ENCODE results near the gene PRR20E.
"Not testable (repeated sequence)": the region's sequence is repeated elsewhere in the genome, so short reads cannot be mapped to it uniquely, and the experiment has no call there.

PRR20E gene

DNA sequence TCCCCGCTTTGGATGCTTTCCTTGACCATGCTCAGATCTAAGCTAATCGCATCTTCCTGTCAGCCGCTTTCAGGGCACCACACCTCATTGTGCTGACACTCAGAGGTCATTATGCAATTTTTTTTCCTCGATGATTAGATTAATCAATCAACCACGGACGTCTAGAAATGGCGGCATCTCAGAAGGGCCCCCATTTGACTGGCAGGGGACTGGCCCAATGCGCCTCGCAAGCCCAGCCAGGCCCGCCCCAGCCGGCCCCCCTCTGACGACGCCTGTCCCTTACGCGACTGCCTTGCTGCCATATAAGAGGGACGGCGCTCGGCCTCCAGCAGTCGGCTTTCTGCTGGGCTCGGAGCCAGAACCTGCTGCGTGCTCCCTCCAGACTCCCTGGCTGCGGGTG is 13.2 kb upstream of the PRR20E start, which contains the start of gene PRR20C:
Gene PRR20C (plus strand): TSS at position 301 of the 400 bp plus-strand sequence. CDS start 387 bp downstream, outside the sequence.
- not testable (repeated sequence) for H3K4me3 Mint-ChIP-seq; H3K9me3 Mint-ChIP-seq; H3K36me3 Mint-ChIP-seq (ENCODE audit: low read depth); H3K4me1 Mint-ChIP-seq; H3K27ac Mint-ChIP-seq; H3K27me3 Mint-ChIP-seq (ENCODE audit: low read depth)

DNA sequence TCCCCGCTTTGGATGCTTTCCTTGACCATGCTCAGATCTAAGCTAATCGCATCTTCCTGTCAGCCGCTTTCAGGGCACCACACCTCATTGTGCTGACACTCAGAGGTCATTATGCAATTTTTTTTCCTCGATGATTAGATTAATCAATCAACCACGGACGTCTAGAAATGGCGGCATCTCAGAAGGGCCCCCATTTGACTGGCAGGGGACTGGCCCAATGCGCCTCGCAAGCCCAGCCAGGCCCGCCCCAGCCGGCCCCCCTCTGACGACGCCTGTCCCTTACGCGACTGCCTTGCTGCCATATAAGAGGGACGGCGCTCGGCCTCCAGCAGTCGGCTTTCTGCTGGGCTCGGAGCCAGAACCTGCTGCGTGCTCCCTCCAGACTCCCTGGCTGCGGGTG is 6.7 kb upstream of the PRR20E start, which contains the start of gene PRR20D:
Gene PRR20D (plus strand): TSS at position 301 of the 400 bp plus-strand sequence. CDS start 387 bp downstream, outside the sequence.
- not testable (repeated sequence) for H3K36me3 Mint-ChIP-seq (ENCODE audit: low read depth); H3K4me3 Mint-ChIP-seq; H3K27ac Mint-ChIP-seq; H3K27me3 Mint-ChIP-seq (ENCODE audit: low read depth); H3K4me1 Mint-ChIP-seq; H3K9me3 Mint-ChIP-seq

DNA sequence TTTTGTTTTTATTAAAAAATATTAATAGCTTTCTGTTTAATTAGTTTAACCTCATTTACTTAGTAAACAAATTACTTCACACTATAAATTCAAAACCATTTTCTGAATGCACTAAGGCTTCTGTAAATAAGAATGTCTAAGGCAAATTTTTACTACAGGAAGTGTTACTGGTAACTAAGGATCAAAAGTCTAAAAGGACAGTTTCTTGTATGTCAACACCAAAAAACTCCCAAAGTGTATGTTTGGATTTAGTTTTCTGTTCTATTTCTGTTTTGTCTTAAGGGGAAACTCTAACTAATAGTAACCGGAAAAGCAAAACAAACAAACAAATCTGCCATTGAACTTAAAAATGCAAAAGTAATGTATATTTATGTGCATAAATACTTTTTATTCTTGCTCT is 24.7 kb downstream of the PRR20E start:
- H3K4me3 Mint-ChIP-seq, result no peak overlapping the region
- TF ChIP-seq, protein P1, sequence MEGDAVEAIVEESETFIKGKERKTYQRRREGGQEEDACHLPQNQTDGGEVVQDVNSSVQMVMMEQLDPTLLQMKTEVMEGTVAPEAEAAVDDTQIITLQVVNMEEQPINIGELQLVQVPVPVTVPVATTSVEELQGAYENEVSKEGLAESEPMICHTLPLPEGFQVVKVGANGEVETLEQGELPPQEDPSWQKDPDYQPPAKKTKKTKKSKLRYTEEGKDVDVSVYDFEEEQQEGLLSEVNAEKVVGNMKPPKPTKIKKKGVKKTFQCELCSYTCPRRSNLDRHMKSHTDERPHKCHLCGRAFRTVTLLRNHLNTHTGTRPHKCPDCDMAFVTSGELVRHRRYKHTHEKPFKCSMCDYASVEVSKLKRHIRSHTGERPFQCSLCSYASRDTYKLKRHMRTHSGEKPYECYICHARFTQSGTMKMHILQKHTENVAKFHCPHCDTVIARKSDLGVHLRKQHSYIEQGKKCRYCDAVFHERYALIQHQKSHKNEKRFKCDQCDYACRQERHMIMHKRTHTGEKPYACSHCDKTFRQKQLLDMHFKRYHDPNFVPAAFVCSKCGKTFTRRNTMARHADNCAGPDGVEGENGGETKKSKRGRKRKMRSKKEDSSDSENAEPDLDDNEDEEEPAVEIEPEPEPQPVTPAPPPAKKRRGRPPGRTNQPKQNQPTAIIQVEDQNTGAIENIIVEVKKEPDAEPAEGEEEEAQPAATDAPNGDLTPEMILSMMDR (IDR thresholded peaks at IDR 0.05; ENCODE audit: unreplicated experiment in 3 of 3), result no peak
- H3K27ac Mint-ChIP-seq, result no peak overlapping the region
- no peaks in the 10 kb centered on the region for H3K36me3 Mint-ChIP-seq (ENCODE audit: low read depth)
- no peaks in the 10 kb centered on the region for H3K4me1 Mint-ChIP-seq
- H3K27me3 Mint-ChIP-seq (ENCODE audit: low read depth), result no peaks in the 10 kb centered on the region
- H3K9me3 Mint-ChIP-seq, result no peaks in the 10 kb centered on the region

DNA sequence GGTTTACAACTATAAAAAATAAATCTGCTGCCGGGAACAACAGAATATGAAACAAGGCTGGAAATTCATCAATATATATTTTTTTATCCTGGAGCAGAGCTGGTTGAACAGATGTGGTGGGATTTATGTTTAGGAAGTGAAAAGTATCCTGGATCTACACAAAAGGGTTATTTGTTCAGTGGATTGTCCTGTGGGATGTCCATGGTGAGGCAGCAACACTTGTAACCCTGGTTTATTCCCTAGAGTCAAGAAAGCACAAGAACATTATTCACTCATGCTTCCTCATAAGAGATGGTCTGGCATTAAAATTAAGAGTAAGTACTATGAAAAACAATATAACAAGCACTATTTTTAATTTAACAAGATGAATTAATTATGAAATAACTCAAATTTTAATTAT is 46.0 kb downstream of the PRR20E start:
- H3K4me1 Mint-ChIP-seq, result no peaks in the 10 kb centered on the region
- TF ChIP-seq, protein P1 (IDR thresholded peaks at IDR 0.05; ENCODE audit: unreplicated experiment in 3 of 3), result no peak
- no peaks in the 10 kb centered on the region for H3K9me3 Mint-ChIP-seq
- no peak overlapping the region for H3K4me3 Mint-ChIP-seq
- no peak overlapping the region for H3K27ac Mint-ChIP-seq
- no peaks in the 10 kb centered on the region for H3K27me3 Mint-ChIP-seq (ENCODE audit: low read depth)
- H3K36me3 Mint-ChIP-seq (ENCODE audit: low read depth), result no peaks in the 10 kb centered on the region

Measured in nephron (organoid).